ENCODE measurements around the gene LIPC. TPM values are rescaled to one million over a fixed set of nuclear protein-coding genes. Genes with fewer than 3 reads are reported as not detected.

Gene LIPC
- total and polyA plus RNA-seq, 10 of the 15 experiments (the other 5 are each of a cell fraction or from before 2014, with no cell fraction given): 0.06 to 0.31 (median 0.16) TPM; not detected in 1

DNA sequence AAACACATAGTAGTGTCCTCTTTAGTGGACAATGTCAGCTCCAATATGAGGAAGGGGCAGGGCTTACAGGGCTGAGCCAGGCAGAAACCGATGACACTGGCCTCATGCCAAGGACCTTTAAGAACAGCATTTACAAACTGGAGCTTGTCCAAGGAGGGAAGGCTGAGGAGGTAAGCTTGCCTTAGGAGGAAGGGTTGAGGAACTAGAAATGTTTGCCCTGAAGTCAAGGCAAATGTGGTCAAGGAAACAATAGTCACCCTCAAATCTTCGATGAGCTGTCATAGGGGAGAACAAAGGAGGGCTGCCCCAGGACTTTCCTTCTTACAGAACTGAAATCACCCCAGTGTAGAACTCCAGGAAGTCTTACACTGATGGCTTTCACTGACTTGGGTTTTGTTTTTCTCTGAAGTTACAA, 136.4 kb downstream of the LIPC start:
- BruUV-seq (replicated peaks): no TSS peak
- Histone ChIP-seq H3K4me3 (no peak overlapping the region), H3K27me3 (replicated peaks in 1 of 2; ENCODE audit: control insufficient read depth in 2 of 2, insufficient read depth in 2 of 2, low read length in 1 of 2) (no peaks in the 10 kb centered on the region), H3K9ac (ENCODE audit: control insufficient read depth, insufficient read depth, low read length) (no peak overlapping the region), H4K20me1 (ENCODE audit: control insufficient read depth, insufficient read depth) (no peaks in the 10 kb centered on the region), H2AFZ (ENCODE audit: control insufficient read depth, low read depth, low read length) (peak overlapping the region; percentile 78), H3K79me2 (ENCODE audit: control insufficient read depth, insufficient read depth, low read length) (no peaks in the 10 kb centered on the region), H3K27ac (ENCODE audit: control insufficient read depth, insufficient read depth) (no peak overlapping the region; the same call in 1 of the 2 replicates), H3K36me3 (ENCODE audit: control insufficient read depth in 2 of 2, insufficient read depth in 2 of 2, low read length in 1 of 2) (no peaks in the 10 kb centered on the region), H3K9me3 (replicated peaks; ENCODE audit: control insufficient read depth, insufficient read depth, low read length) (no peaks in the 10 kb centered on the region; the same call in 2 of the 3 replicates), H3K4me2 (ENCODE audit: control insufficient read depth, insufficient read depth) (no peak overlapping the region), H3K4me1 (ENCODE audit: control insufficient read depth, insufficient read depth, low read length) (peaks cover 3% of the 10 kb centered on the region)
- 39% methylated on average over 2 of the region's 2 CpGs for WGBS (ENCODE audit: insufficient coverage, insufficient replicate concordance, low lambda C conversion rate, missing lambda C conversion rate)
- RAD21 ChIA-PET (ENCODE audit: unreplicated experiment): interaction anchor here (0.7 to 1.0 kb wide), 2 partner anchors 99 to 142 kb away, joined by 3 read pairs; no protein-coding TSS in a partner anchor
- CTCF ChIA-PET: interaction anchor here (1.1 to 1.3 kb wide), 2 partner anchors 9 to 340 kb away, joined by 3 to 4 read pairs; no protein-coding TSS in a partner anchor
- intact Hi-C loops (cut with micrococcal nuclease; ENCODE audit: unreplicated experiment) (no loop called here), in situ Hi-C loops (cut with MboI) (no loop called here)
- SMC1A ChIA-PET (ENCODE audit: uncharacterized antibody, unreplicated experiment): interaction anchor here (0.6 to 1.7 kb wide), 6 partner anchors 8 to 236 kb away, joined by 3 to 4 read pairs (median 3); no protein-coding TSS in a partner anchor
- POLR2A ChIA-PET: no interaction called here
- peak; percentile 37; the same call in 1 of the 2 replicates for TF ChIP-seq RUNX3 (IDR thresholded peaks at IDR 0.05; ENCODE audit: low read length)
- TF ChIP-seq TBL1XR1 (IDR thresholded peaks at IDR 0.05; ENCODE audit: low read depth, low read length): no peak
- TF ChIP-seq, protein P1, sequence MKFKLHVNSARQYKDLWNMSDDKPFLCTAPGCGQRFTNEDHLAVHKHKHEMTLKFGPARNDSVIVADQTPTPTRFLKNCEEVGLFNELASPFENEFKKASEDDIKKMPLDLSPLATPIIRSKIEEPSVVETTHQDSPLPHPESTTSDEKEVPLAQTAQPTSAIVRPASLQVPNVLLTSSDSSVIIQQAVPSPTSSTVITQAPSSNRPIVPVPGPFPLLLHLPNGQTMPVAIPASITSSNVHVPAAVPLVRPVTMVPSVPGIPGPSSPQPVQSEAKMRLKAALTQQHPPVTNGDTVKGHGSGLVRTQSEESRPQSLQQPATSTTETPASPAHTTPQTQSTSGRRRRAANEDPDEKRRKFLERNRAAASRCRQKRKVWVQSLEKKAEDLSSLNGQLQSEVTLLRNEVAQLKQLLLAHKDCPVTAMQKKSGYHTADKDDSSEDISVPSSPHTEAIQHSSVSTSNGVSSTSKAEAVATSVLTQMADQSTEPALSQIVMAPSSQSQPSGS (IDR thresholded peaks at IDR 0.05; ENCODE audit: low read length): no peak
- FAIRE-seq (no peak), DNase-seq (ENCODE audit: low read depth, low spot score) (no peak), ATAC-seq (peak; percentile 50)

DNA sequence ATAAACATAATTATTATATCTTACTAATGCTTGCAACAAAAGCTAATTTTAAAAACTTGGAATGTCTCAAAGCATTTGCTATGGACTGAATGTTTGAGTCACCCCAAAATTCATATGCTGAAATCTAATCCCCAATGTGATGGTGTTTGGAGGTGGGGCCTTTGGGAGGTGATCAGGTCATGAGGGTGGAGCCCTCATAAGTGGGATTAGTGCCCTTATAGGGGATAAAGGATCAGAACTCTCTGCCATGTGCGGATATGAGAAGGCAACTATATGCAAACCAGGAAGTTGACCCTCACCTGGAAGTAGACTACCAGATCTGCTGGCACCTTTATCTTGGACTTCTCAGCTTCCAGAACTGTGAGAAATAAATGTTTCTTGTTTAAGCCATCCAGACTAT, 137.7 kb downstream of the LIPC start:
- no peak for FAIRE-seq
- POLR2A ChIA-PET: no interaction called here
- 50% methylated on average over 1 of the region's 1 CpG for WGBS (ENCODE audit: insufficient coverage, insufficient replicate concordance, low lambda C conversion rate, missing lambda C conversion rate)
- TF ChIP-seq DPF2 (IDR thresholded peaks at IDR 0.05) (no peak), TARDBP (IDR thresholded peaks at IDR 0.05; ENCODE audit: borderline replicate concordance) (no peak), IKZF2 (IDR thresholded peaks at IDR 0.05) (no peak), WRNIP1 (IDR thresholded peaks at IDR 0.05; ENCODE audit: borderline replicate concordance, low read depth, low read length) (no peak), SMAD5 (IDR thresholded peaks at IDR 0.05; ENCODE audit: low read depth) (no peak), CEBPB (IDR thresholded peaks at IDR 0.05; ENCODE audit: borderline replicate concordance in 1 of 2, low read depth in 2 of 2, low read length in 2 of 2) (no peak)
- TF ChIP-seq, protein P2, sequence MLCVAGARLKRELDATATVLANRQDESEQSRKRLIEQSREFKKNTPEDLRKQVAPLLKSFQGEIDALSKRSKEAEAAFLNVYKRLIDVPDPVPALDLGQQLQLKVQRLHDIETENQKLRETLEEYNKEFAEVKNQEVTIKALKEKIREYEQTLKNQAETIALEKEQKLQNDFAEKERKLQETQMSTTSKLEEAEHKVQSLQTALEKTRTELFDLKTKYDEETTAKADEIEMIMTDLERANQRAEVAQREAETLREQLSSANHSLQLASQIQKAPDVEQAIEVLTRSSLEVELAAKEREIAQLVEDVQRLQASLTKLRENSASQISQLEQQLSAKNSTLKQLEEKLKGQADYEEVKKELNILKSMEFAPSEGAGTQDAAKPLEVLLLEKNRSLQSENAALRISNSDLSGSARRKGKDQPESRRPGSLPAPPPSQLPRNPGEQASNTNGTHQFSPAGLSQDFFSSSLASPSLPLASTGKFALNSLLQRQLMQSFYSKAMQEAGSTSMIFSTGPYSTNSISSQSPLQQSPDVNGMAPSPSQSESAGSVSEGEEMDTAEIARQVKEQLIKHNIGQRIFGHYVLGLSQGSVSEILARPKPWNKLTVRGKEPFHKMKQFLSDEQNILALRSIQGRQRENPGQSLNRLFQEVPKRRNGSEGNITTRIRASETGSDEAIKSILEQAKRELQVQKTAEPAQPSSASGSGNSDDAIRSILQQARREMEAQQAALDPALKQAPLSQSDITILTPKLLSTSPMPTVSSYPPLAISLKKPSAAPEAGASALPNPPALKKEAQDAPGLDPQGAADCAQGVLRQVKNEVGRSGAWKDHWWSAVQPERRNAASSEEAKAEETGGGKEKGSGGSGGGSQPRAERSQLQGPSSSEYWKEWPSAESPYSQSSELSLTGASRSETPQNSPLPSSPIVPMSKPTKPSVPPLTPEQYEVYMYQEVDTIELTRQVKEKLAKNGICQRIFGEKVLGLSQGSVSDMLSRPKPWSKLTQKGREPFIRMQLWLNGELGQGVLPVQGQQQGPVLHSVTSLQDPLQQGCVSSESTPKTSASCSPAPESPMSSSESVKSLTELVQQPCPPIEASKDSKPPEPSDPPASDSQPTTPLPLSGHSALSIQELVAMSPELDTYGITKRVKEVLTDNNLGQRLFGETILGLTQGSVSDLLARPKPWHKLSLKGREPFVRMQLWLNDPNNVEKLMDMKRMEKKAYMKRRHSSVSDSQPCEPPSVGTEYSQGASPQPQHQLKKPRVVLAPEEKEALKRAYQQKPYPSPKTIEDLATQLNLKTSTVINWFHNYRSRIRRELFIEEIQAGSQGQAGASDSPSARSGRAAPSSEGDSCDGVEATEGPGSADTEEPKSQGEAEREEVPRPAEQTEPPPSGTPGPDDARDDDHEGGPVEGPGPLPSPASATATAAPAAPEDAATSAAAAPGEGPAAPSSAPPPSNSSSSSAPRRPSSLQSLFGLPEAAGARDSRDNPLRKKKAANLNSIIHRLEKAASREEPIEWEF (IDR thresholded peaks at IDR 0.05; ENCODE audit: insufficient replicate concordance, low read depth, low read length): no peak

More for the DNA sequence above, 137.7 kb downstream of the LIPC start:
- intact Hi-C loops (cut with micrococcal nuclease; ENCODE audit: unreplicated experiment): no loop called here
- Histone ChIP-seq H3K27ac (ENCODE audit: control insufficient read depth, insufficient read depth) (no peak overlapping the region), H3K4me1 (ENCODE audit: control insufficient read depth, insufficient read depth, low read length) (peaks cover 3% of the 10 kb centered on the region), H2AFZ (ENCODE audit: control insufficient read depth, low read depth, low read length) (no peak overlapping the region), H3K36me3 (ENCODE audit: control insufficient read depth in 2 of 2, insufficient read depth in 2 of 2, low read length in 1 of 2) (no peaks in the 10 kb centered on the region), H4K20me1 (ENCODE audit: control insufficient read depth, insufficient read depth) (no peaks in the 10 kb centered on the region), H3K79me2 (ENCODE audit: control insufficient read depth, insufficient read depth, low read length) (no peaks in the 10 kb centered on the region), H3K9ac (ENCODE audit: control insufficient read depth, insufficient read depth, low read length) (no peak overlapping the region), H3K9me3 (replicated peaks; ENCODE audit: control insufficient read depth, insufficient read depth, low read length) (no peaks in the 10 kb centered on the region; the same call in 2 of the 3 replicates), H3K4me3 (no peak overlapping the region), H3K27me3 (replicated peaks in 1 of 2; ENCODE audit: control insufficient read depth in 2 of 2, insufficient read depth in 2 of 2, low read length in 1 of 2) (no peaks in the 10 kb centered on the region), H3K4me2 (ENCODE audit: control insufficient read depth, insufficient read depth) (no peak overlapping the region)
- no TSS peak for BruUV-seq (replicated peaks)
- in situ Hi-C loops (cut with MboI): no loop called here
- CTCF ChIA-PET: interaction anchor here (0.6 kb wide), 1 partner anchor 410 kb away, joined by 3 read pairs; no protein-coding TSS in a partner anchor
- RAD21 ChIA-PET (ENCODE audit: unreplicated experiment): no interaction called here
- SMC1A ChIA-PET (ENCODE audit: uncharacterized antibody, unreplicated experiment): no interaction called here
- no peak for DNase-seq (ENCODE audit: low read depth, low spot score)
- ATAC-seq: no peak

Measured in GM12878 (cell line).